HCT116 (cell line): ENCODE results near the gene TM7SF2. TPM values are rescaled to one million over a fixed set of nuclear protein-coding genes. Genes with fewer than 3 reads are reported as not detected.

ENCODE experiments used
- ATAC-seq: fragments of 200-7000 bp; cut with Tn5 transposase; 2 replicates; pipeline ENCODE4 v1.9.1; 2020; ENCODE audit warnings: mild to moderate bottlenecking, moderate library complexity
- BruUV-seq: library from RNA; stranded (reverse); fragments of 400-500 nt; replicated peaks from 2 replicates; lab custom pipeline; 2021; lab: Mats Ljungman, UMichigan
- CTCF ChIA-PET: fragments of 300-600 bp; sonication (Branson Sonifier 250); formaldehyde crosslinking; loops from one replicate; lab custom pipeline; 2021; ENCODE audit warnings: antibody characterized with exemption; lab: Charles Lee
- POLR2A ChIA-PET: fragments of 300-600, 350-600 bp; sonication (Branson Sonifier 250); formaldehyde crosslinking; loops from one replicate; lab custom pipeline; 2021; ENCODE audit warnings: antibody characterized with exemption; lab: Charles Lee
- RAD21 ChIA-PET, 2 experiments: fragments of 300-600 bp; sonication (Branson Sonifier 250); formaldehyde crosslinking; loops; one replicate each; lab custom pipeline; 2023; ENCODE audit warnings: low total read pairs in 2 of 2; ENCODE audit not compliant: uncharacterized antibody in 2 of 2, unreplicated experiment in 2 of 2, low non-redundant PET in 1 of 2; lab: Charles Lee
- DNase-seq: peaks from one replicate; pipeline ENCODE4 v3.0.0-alpha.2; 2010; ENCODE audit warnings: low read depth, low spot score
- H2AFZ ChIP-seq: fragments of 200-600 bp; shearing (Covaris generic), sonication (generic); 2 replicates; pipeline ENCODE4 v1.6.1; 2017; ENCODE audit warnings: low read depth, mixed run types, mixed read lengths, antibody characterized with exemption, low read length; ENCODE audit not compliant: poor library complexity, severe bottlenecking
- H3K27ac ChIP-seq: 2 replicates; pipeline ENCODE4 v1.5.1; 2012; ENCODE audit warnings: low read depth, low read length
- H3K27me3 ChIP-seq: fragments of 200-600 bp; sonication (generic); 2 replicates; pipeline ENCODE4 v1.6.1; 2016; ENCODE audit warnings: mixed run types, low read length, mixed read lengths; ENCODE audit not compliant: insufficient read depth
- H3K36me3 ChIP-seq, 2 experiments: fragments of 200-500 bp in 1 of 2; fragments of 200-600 bp in 1 of 2; sonication (Bioruptor generic) in 1 of 2; sonication (generic) in 1 of 2; 2 replicates each; pipeline versions ENCODE4 v1.5.1 to v1.6.1; 2014 to 2016; ENCODE audit warnings: low read length in 2 of 2, inconsistent platforms in 1 of 2, mixed read lengths in 1 of 2, mixed run types in 1 of 2; ENCODE audit not compliant: insufficient read depth in 2 of 2, control insufficient read depth in 1 of 2
- H3K4me1 ChIP-seq, 2 experiments: fragments of 200-600 bp in 1 of 2; sonication (generic) in 1 of 2; 2 replicates each; pipeline versions ENCODE4 v1.5.1 to v1.6.1; 2012 to 2017; ENCODE audit warnings: low read length in 2 of 2, inconsistent platforms in 1 of 2, mild to moderate bottlenecking in 1 of 2, mixed read lengths in 1 of 2, mixed run types in 1 of 2, moderate library complexity in 1 of 2; ENCODE audit not compliant: insufficient read depth in 2 of 2, control insufficient read depth in 1 of 2
- H3K4me2 ChIP-seq: fragments of 200-600 bp; sonication (generic); 2 replicates; pipeline ENCODE4 v1.6.1; 2017; ENCODE audit warnings: mixed run types, low read length, mixed read lengths
- H3K4me3 ChIP-seq, 2 experiments: fragments of 200-600 bp in 1 of 2; sonication (generic) in 1 of 2; replicated peaks in 1 of 2; 2 replicates each; pipeline ENCODE4 v1.5.1; 2011 to 2016; ENCODE audit warnings: low read length in 2 of 2, control low read depth in 1 of 2, low read depth in 1 of 2, mild to moderate bottlenecking in 1 of 2, mixed read lengths in 1 of 2, mixed run types in 1 of 2
- H3K79me2 ChIP-seq: fragments of 200-600 bp; sonication (generic); 2 replicates; pipeline ENCODE4 v1.6.1; 2017; ENCODE audit warnings: mild to moderate bottlenecking, mixed run types, low read length, moderate library complexity, mixed read lengths; ENCODE audit not compliant: insufficient read depth
- H3K9ac ChIP-seq: fragments of 200-600 bp; sonication (generic); 2 replicates; pipeline ENCODE4 v1.6.1; 2016; ENCODE audit warnings: low read length, mixed read lengths
- H3K9me2 ChIP-seq: fragments of 200-600 bp; sonication (generic), shearing (Covaris generic); 2 replicates; pipeline ENCODE4 v1.6.1; 2017; ENCODE audit warnings: mixed run types, mild to moderate bottlenecking, moderate library complexity; ENCODE audit not compliant: insufficient read depth
- H3K9me3 ChIP-seq, 2 experiments: fragments of 200-500 bp in 1 of 2; fragments of 200-600 bp in 1 of 2; sonication (Bioruptor generic) in 1 of 2; sonication (generic) in 1 of 2; 2 replicates each; pipeline ENCODE4 v1.6.1; 2014 to 2017; ENCODE audit warnings: low read length in 2 of 2, mixed read lengths in 2 of 2, inconsistent platforms in 1 of 2, low read depth in 1 of 2, mild to moderate bottlenecking in 1 of 2, mixed run types in 1 of 2, moderate library complexity in 1 of 2; ENCODE audit not compliant: control insufficient read depth in 1 of 2, insufficient read depth in 1 of 2
- H4K20me1 ChIP-seq: fragments of 200-600 bp; sonication (generic), shearing (Covaris generic); 2 replicates; pipeline ENCODE4 v1.6.1; 2017; ENCODE audit warnings: mixed run types, mild to moderate bottlenecking, moderate library complexity; ENCODE audit not compliant: insufficient read depth
- CBX3 ChIP-seq: IDR thresholded peaks from 2 replicates; pipeline ENCODE4 v1.6.1; 2012; ENCODE audit warnings: low read depth
- EZH2phosphoT487 ChIP-seq: fragments of 200-600 bp; IDR thresholded peaks from 2 replicates; pipeline ENCODE4 v1.6.1; 2018; ENCODE audit warnings: antibody characterized with exemption, borderline replicate concordance
- FOSL1 ChIP-seq: IDR thresholded peaks from 2 replicates; pipeline ENCODE4 v1.6.1; 2012; ENCODE audit warnings: low read depth
- POLR2A ChIP-seq: IDR thresholded peaks from 2 replicates; pipeline ENCODE4 v1.7.0; 2011; ENCODE audit warnings: borderline replicate concordance; ENCODE audit not compliant: insufficient read depth, insufficient read length; ENCODE audit errors: extremely low read depth
- POLR2AphosphoS5 ChIP-seq: IDR thresholded peaks from 2 replicates; pipeline ENCODE4 v1.6.1; 2011; ENCODE audit warnings: mild to moderate bottlenecking, low read depth, low read length, moderate library complexity
- TCF7L2 ChIP-seq: IDR thresholded peaks from 2 replicates; pipeline ENCODE4 v1.7.0; 2011; ENCODE audit warnings: borderline replicate concordance, inconsistent platforms; ENCODE audit not compliant: insufficient read depth, insufficient read length; ENCODE audit errors: extremely low read depth
- YY1 ChIP-seq: IDR thresholded peaks from 2 replicates; pipeline ENCODE4 v1.6.1; 2011; ENCODE audit warnings: low read length, low read depth, moderate library complexity, mild to moderate bottlenecking; ENCODE audit not compliant: insufficient replicate concordance; ENCODE audit errors: extremely low read depth
- intact Hi-C: fragments of 100-400 bp; cut with micrococcal nuclease; formaldehyde crosslinking; loops from 2 replicates; pipeline ENCODE4 v1.10.0; 2022
- total RNA-seq: library from RNA; stranded (reverse); gene quantifications from one replicate; pipeline ENCODE4 v1.2.1, GENCODE V29; 2021; ENCODE audit not compliant: unreplicated experiment
- TF ChIP-seq, protein P1 (sequence below): IDR thresholded peaks from 2 replicates; pipeline ENCODE4 v1.6.1; 2012; ENCODE audit warnings: low read depth
- TF ChIP-seq, protein P2 (sequence below): IDR thresholded peaks from 2 replicates; pipeline ENCODE4 v1.6.1; 2012

TM7SF2 gene
- total RNA-seq, 1 experiment from 2014 or later, result 52.9 TPM

DNA sequence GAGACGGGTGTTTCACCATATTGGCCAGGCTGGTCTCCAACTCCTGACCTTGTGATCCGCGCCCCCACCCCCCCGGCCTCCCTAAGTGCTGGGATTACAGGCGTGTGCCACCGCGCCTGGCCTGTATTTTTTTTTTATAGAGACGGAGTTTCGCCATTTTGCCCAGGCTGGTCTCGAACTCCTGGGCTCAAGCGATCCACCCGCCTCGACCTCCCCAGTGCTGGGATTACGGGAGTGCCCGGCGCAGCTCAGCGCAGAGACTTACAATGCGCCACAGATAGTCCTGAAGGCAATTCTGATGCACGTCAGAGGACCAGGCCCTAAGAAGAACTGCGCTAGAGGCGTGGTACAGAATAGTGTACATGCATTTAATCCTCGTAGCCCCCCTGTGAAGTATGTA is 16.2 kb upstream of the TM7SF2 start:
- CTCF ChIA-PET, result interaction anchor here (0.6 to 1.7 kb wide), 2 partner anchors 15 to 250 kb away, joined by 3 to 14 read pairs; no protein-coding TSS in a partner anchor
- H3K79me2 ChIP-seq, result peaks cover 18% of the 10 kb centered on the region
- BruUV-seq, result no TSS peak
- RAD21 ChIA-PET, result no interaction called here
- peaks cover 3 to 6% of the 10 kb centered on the region in 2 experiments; a peak in 2 of 4 replicates for H3K36me3 ChIP-seq
- DNase-seq (no peak), ATAC-seq (no peak)
- POLR2A ChIA-PET, result interaction anchor here (1.0 to 3.2 kb wide), 2 partner anchors 15 to 16 kb away, joined by 3 to 21 read pairs; partner anchors contain the start of gene TM7SF2
- peak overlapping the region; percentile 77 for H3K9ac ChIP-seq
- no peaks in the 10 kb centered on the region for H3K9me2 ChIP-seq
- H3K4me3 ChIP-seq, result peak overlapping the region; percentile 74 to 78
- peak overlapping the region; percentile 88 for H3K4me2 ChIP-seq
- no peaks in the 10 kb centered on the region for H3K9me3 ChIP-seq
- intact Hi-C loops, result loop anchor here (5.0 kb wide), 1 partner anchor 83 kb away; the partner anchor contains the start of gene ARL2
- peak overlapping the region; percentile 63 for H3K27ac ChIP-seq
- TF ChIP-seq, protein P1, sequence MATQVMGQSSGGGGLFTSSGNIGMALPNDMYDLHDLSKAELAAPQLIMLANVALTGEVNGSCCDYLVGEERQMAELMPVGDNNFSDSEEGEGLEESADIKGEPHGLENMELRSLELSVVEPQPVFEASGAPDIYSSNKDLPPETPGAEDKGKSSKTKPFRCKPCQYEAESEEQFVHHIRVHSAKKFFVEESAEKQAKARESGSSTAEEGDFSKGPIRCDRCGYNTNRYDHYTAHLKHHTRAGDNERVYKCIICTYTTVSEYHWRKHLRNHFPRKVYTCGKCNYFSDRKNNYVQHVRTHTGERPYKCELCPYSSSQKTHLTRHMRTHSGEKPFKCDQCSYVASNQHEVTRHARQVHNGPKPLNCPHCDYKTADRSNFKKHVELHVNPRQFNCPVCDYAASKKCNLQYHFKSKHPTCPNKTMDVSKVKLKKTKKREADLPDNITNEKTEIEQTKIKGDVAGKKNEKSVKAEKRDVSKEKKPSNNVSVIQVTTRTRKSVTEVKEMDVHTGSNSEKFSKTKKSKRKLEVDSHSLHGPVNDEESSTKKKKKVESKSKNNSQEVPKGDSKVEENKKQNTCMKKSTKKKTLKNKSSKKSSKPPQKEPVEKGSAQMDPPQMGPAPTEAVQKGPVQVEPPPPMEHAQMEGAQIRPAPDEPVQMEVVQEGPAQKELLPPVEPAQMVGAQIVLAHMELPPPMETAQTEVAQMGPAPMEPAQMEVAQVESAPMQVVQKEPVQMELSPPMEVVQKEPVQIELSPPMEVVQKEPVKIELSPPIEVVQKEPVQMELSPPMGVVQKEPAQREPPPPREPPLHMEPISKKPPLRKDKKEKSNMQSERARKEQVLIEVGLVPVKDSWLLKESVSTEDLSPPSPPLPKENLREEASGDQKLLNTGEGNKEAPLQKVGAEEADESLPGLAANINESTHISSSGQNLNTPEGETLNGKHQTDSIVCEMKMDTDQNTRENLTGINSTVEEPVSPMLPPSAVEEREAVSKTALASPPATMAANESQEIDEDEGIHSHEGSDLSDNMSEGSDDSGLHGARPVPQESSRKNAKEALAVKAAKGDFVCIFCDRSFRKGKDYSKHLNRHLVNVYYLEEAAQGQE, result no peak
- TF ChIP-seq, protein P2, sequence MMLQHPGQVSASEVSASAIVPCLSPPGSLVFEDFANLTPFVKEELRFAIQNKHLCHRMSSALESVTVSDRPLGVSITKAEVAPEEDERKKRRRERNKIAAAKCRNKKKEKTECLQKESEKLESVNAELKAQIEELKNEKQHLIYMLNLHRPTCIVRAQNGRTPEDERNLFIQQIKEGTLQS, result no peak
- TF ChIP-seq CBX3 (no peak), FOSL1 (no peak), POLR2AphosphoS5 (no peak), EZH2phosphoT487 (no peak), POLR2A (no peak), TCF7L2 (no peak), YY1 (no peak)
- H4K20me1 ChIP-seq, result no peaks in the 10 kb centered on the region
- no peak overlapping the region for H2AFZ ChIP-seq
- peaks cover 3 to 12% of the 10 kb centered on the region in 2 experiments; a peak in 3 of 4 replicates for H3K4me1 ChIP-seq
- H3K27me3 ChIP-seq, result no peaks in the 10 kb centered on the region
